GM19023 (cell line): ENCODE data around the gene DIO1.

Experiments
- ATAC-seq: cut with Tn5 transposase; IDR thresholded peaks from one replicate; pipeline ENCODE4 v1.9.1; 2021; ENCODE audit warnings: mild to moderate bottlenecking, moderate library complexity; ENCODE audit not compliant: unreplicated experiment

The DIO1 gene

DNA sequence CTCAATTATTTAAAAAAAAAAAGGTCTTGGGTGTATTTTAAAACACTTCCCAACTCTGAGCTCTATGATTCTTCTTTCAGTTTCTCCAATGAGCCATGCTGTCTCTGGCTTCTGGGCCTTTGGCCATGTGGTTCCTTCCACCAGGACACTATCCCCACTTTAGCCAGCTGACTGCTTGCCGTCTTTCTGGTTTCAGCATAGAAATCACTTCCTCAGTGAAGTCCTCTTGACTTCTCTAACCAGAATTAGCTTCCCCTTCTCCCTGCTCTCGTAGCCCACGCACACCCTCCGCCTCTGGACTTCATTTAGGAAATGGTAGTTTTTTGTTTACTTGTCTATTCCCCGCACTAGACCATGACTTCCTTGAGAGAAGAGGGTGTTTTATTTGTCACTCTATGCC, 1.1 kb upstream of the DIO1 start:
- no peak for ATAC-seq

DNA sequence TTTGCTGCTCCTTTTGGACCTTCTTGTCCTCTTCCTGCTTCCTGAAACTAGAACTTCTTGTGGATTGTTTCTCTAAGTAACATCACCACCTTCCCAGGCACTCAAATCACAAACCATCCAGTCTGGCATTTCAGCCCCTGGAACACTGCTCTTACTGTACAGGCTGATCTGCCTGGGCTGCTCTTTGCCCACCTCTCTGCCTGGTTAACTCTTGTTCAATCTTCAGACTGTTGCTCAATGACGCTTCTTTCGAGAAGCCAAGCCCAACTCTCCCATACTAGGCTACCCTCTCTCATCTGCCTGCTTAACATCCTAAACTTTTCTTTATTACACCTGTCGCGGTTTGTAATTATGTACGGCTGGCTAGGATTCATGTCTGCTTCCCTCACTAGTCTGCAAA, 657 bp downstream of the DIO1 start:
- no peak for ATAC-seq

DNA sequence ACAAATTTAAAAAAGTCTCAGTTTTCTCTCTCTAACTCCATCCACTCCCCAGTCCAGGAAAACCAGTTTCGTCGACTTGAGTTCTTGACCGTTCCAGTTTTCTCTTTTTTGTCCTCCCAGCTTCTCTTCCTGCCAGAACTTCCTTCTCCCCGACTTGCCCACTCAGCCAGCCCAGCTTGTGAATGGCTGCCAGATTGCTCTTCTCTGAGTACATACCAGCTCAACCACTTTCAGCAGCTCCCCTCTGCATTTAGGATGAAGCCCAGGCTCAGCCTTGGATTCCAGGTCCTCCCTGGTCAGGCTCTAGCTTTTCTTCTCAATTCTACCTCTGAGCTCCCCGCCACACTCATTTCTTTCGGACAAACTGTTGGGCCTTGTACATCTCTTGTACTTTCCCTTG, 1.4 kb downstream of the DIO1 start:
- ATAC-seq, result no peak

DNA sequence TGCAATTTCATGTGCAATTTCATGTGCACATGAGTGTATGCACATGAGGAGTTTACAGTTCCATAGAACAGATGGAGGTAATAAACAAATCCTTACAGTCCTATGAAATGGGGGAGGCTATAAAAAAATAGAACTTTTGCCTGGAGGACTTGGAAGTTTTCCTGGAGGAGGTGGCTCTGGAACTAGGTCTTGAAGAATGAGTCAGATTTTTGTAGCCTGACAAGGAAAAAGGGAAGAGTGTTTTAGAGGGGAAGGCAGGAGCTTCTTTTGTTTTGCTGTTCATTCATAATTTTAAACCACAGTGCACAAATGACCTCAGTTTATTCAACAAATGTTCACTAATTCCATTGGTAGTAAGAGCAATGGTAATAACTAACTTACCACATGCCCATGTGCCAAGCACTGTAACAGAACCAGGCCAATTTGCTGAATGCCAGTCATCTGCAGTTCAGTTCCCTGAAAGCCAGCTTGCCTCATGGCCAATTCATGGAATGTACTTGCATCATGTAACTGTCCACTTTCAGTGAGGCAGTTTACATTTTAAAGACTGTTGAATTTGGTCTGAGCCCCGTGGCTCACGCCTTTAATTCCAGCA, 2.7 kb downstream of the DIO1 start:
- no peak for ATAC-seq

DNA sequence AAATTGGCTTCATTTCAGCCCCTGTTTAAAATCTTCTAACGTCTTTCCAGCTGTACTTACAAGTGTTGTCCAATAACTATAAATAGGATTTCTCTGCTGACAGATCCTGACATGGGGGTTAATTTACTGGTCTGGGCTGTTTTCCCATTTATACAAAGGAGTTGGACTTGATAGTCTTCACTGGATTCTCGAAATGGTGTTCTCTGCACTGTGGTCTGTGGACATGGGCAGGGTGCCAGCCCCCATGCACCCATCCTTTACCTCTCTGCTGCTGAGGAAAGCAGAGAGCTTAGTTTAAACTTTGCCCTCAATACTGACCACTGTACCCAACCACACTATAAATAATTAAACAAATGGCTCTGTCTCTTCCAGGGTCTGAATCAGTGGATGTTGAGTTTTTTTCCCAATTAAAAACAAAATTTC, 5.2 kb downstream of the DIO1 start:
- ATAC-seq, result no peak

DNA sequence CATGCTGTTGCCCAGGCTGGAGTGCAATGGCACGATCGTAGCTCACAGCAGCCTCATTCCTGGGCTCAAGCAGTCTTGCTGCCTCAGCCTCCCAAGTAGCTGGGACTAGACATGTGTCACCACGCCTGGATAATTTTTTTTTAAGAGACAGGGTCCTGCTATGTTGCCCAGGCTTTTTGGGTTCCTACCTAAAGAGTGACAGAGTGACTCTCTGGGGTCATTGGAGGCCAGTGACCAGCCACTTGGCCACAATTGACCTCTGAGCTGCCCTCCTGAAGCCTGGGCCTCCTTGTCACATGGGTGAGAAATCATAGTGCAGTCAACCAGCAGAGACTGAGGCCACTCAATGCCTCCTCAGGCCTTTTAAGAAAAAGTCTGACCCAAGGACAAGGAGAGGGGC, 5.7 kb downstream of the DIO1 start:
- ATAC-seq, result no peak

DNA sequence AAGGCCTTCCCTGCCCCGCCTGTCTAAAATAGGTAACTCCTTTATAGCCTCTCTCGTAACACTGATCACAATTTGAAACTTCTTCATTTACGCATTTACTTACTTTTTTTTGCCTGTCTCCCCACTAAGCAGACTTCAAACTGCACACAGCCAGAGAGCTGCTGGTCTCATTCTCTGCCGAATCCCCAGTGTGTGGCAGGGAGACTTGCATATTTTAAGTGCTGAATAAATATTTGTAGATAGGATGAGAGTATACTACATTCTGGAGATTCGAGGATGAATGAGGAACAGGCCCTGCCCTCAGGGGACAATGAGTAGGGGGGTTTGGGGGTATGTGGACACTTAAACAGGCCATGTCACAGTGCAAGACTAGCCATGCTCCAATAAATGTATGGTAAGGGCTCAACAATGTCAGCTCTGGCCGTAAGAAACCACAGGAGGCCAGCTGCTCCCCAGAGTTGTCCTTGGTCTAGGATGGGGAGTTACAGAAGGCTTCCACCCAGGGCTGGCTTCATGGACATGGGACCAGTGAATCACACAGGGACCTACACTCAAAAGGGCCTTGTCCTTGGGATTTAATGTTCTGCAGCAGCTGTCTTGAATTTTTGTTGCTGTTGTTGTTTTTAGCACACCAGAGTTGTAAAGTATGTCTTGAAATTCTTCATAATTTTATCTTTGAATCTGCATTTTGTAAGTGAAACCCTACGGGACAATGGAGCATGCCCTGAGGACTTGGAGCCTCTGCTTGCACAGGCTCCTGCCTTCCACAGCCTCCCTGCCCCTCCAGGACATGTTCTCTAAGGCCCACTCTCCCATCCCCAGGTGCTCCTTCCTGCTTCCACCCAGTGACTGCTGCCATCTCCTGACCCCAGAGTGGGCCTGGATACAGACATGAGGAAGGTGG, 8.5 kb downstream of the DIO1 start:
- ATAC-seq, result no peak

DNA sequence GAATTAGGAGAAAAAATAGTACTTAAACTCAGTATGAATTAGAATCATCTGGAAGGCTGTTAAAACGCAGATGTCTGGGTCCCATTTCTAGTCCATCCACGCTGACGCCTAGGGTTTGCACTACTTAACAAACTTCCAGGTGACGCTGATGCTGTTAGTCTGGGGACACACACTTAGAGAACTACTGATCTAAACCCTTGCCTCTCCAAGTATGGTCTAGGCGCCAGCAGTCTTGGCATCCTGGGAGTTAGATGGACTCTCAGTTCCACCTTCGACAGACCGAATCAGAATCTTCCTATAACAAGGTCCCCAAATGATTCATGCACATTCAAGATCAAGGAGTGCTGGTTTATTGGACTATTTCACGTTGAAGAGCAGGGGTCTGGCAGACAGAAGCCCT, 11.5 kb downstream of the DIO1 start:
- no peak for ATAC-seq

DNA sequence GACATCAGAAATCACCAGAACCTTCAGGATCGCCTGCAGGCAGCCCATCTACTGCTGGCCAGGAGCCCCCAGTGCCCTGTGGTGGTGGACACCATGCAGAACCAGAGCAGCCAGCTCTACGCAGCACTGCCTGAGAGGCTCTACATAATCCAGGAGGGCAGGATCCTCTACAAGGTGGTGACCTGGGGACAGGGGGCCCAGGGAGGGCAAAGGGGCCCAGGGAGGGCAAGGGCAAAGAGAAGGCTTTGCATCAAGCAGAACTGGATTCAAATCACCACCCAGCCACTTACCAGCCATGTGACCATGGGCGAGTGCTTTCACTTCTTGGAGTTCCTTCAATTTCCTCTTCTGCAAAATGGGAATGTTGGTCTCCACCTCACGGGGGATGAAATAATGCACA, 12.1 kb downstream of the DIO1 start:
- ATAC-seq, result no peak

DNA sequence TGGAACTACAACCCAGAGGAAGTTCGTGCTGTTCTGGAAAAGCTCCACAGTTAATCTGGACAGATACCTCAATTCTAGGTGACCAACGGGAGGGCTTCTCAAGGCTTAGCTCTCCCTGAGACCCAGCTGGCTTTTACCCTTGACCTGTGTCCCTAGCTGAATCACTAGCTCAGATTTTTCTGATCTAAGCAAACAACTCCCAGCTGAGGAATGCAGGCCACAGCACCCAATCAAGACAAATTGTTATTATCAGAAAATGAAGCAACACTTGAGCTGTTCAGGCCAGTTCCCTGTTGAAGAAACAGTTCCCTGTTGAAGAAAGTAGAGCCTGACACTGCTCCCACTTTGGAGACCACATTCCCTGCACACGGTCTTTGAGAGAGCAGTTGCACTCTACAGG, 16.0 kb downstream of the DIO1 start:
- no peak for ATAC-seq

DNA sequence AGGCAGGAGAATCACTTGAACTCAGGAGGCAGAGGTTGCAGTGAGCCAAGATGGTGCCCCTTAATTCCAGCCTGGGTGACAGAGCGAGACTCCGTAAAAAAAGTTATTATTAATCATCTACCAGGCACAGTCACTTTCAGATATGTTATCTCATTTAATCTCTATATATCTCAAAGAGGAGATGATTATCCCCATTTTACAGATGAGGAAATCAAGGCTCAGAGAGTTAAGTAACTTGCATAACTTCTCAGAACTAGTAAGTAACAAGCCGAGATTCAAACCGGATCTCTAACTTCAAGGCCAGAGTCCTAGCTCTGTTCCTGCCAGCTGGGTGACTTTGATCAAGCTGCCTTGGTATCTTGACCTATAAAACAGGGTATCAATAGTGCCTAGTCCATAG, 17.5 kb downstream of the DIO1 start:
- no peak for ATAC-seq

DNA sequence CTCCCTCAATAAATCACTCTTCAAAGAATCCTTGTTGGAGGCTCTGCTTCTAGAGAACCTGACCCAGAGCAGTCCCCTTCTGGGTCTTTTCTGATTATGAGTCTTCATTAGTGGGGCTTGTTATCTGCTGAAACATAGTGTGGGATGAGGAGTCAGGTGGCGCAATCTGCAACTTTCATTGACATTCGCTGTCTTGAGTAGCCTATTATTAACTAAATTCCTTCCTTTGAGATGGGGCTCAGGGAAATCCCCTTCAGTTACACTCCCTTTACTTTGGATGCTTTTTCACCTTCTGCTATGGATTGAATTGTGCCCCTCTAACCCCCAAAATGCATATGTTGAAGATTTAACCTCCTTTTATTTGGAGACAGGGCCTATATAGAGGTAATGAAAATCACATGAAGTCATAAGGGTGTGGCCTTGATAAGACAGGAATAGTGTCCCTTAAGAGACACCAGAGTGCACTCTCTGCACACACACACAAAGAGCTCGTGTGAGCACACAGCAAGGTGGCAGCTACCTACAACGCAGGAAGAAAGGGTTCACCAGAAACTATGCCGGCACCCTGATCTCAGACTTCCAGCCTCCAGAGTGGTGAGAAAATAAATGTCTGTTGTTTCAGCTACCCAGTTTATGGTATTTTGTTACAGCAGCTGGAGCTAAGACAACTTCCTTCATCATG, 19.5 kb downstream of the DIO1 start:
- ATAC-seq, result no peak

DNA sequence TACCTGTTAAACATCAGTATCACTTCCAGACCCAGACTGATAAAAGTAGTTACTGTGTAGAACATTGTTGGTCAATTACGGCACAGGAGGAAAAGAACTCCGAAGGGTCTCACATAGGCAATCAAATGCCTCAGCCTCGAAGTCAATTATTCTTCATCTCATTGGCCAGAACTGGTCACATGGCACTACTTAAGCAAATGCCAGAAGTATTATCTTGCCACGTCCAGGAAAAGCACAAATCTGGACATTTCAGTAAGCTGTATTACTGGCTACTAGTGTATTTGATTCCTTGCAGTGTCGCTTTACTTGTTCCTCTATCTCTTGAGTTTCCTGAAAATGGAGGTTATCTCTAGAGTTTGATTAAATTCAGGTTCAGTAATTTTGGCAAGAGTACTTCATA, 24.4 kb downstream of the DIO1 start:
- ATAC-seq, result no peak

DNA sequence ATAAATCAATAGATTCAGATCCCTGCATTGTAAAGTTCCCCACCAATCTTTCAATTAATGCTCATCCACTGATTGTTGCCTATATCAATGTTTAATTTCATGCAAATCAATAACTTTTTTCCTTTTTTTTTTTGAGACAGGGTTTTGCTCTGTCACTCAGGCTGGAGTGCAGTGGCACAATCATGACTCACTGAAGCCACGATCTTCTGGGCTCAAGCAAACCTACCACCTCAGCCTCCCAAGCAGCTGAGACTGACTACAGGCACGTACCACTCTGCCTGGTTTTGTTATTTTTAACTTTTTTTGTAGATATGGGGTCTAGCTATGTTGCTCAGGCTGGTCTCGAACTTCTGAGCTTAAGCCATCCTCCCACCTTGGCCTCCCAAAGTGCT, 25.7 kb downstream of the DIO1 start:
- ATAC-seq, result no peak

DNA sequence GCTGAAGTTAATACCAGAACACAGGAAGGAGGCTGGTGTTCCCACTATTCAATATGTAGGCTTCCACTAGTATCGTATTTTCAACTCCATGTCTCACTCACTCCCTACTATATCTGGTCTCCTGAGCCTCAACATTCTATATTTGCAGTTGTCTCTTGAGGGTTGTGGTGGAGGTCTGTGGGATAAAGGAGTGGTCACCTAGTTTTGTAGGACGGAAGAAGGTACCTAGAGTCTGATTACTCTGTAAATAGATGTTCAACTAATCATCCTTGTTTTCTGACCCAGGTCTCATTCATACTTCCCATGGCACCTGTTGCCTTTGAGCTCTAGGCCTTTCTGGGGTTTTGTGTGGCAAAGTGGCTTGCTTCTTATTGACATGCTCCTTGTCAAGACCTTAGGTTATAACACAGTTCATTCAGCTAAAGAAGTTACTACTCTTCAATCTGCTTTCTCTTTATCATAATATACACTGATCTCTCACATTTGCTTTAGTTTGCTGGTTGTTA, 33.4 kb downstream of the DIO1 start:
- ATAC-seq, result no peak

DNA sequence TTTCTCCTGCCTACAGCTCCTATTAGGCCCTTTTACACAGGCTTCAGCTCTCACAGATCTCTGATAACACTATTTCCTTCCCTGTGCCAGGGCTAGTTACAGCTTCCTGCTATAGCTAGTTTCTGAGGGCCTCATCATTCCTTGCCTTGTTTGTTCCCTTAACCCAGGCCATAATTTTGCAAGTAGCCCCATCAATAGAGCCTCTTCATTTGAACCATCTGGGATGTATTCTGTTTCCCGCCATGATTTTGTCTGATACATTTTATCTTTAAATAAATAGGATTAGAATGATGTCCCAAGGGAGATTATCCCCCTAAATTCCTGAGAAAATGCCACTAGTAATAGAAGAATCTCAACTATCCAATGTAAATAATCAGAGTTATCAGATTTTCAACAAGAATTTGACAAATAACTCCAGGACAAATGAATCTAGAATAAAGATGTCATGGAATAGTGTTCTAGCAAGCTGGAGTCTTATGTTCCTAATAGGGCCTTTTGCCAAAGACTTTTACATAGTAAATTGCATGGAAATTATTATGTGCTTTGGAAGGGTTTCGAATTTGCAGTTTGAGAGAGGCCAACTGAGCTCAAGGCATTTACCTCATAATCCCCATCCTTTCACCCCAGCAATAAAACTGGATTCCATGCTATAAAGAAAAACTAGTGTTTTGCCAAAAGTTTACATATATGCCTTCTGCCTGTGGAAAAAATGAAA, 35.4 kb downstream of the DIO1 start:
- ATAC-seq, result no peak

DNA sequence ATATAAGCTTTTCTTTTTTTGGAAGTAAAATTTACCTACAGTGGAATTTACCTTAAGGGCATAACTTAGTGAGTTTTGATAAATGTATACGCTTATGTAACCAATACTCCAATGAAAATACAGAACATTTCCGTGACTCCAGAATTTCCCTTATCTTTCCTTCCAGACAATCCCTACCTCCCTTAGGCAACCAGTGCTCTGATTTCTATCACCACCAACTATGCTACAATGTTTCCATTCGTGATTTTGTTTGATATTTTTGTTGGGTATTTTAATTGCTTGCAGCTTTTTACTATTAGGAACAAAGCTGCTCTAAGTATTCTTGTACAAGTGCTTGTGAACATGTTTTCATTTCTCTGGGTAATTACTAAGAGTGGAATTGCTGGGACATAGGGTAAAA, 36.9 kb downstream of the DIO1 start:
- ATAC-seq, result no peak

DNA sequence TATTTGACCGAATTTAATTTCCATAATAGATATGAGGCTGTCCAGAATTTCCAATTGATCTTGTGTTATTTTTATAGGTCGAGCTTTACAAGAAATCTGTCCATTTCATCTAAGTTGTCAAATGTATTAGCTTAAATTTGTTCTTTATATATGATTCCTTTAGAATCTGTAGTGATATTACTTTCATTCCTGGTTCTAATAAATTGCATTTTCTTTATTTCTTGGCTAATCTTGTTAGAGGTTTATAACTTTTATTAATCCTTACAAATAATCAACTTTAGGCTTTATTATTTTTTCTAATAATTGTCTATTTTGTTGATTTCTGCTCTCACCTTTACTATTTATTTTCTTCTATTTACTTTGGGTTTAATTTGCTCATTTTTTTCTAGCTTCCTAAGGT, 37.5 kb downstream of the DIO1 start:
- no peak for ATAC-seq

DNA sequence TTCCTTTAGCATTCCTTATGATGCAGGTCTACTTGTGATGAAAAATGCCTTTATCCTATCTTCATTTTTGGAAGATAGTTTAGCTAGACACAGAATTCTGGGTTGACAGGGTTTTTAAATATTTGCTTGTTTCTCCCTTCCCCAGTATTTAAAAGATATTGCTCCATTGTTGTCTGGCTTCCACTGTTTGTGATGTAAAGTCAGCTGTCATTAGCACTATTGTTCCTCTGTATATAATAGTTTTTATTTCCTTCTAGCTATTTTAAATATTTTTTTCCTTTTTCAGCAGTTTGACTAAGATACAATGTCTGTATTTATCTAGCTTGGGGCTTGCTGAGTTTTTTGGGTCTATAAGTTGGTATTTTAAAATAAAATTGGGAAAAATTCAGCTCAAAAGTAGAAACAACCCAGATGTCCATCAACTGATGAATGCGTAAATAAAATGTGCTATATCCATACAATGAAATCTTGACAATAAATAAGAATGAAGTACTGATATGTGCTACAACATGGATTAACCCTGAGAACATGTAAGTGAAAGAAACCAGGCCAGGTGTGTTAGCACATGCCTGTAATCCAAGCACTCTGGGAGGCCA, 40.3 kb downstream of the DIO1 start:
- no peak for ATAC-seq

DNA sequence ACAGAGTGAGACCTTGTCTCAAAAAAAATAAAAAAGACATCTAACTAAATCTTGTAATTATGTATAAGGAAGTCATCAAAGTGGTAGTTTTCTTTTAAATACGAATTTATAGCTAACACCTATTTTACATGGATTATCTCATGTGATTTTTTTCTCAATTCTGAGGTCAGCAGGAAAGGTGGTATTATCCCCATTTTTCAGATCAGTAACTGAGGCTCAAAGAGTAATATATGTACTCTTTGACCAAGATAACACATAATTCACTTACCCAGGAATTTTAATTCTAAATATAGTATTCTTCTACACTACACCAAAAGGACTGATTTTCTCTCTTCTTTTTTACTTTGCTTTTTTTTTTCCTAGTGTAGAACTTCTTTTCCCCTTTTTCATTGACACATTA, 42.4 kb downstream of the DIO1 start:
- no peak for ATAC-seq
